CD4-positive, alpha-beta T cell treated with Interleukin-6 for 4 hours (primary cell): ENCODE measurements around the gene MXD4.
A peak's percentile ranks its signal among the peaks of the same experiment; 100 is the strongest.
"Not testable (repeated sequence)": the region's sequence is repeated elsewhere in the genome, so short reads cannot be mapped to it uniquely, and the experiment has no call there.

Experiments
- DNase-seq: peaks from one replicate; pipeline ENCODE4 v3.0.0-alpha.2; 2020; ENCODE audit warnings: mixed read lengths

The MXD4 gene

DNA sequence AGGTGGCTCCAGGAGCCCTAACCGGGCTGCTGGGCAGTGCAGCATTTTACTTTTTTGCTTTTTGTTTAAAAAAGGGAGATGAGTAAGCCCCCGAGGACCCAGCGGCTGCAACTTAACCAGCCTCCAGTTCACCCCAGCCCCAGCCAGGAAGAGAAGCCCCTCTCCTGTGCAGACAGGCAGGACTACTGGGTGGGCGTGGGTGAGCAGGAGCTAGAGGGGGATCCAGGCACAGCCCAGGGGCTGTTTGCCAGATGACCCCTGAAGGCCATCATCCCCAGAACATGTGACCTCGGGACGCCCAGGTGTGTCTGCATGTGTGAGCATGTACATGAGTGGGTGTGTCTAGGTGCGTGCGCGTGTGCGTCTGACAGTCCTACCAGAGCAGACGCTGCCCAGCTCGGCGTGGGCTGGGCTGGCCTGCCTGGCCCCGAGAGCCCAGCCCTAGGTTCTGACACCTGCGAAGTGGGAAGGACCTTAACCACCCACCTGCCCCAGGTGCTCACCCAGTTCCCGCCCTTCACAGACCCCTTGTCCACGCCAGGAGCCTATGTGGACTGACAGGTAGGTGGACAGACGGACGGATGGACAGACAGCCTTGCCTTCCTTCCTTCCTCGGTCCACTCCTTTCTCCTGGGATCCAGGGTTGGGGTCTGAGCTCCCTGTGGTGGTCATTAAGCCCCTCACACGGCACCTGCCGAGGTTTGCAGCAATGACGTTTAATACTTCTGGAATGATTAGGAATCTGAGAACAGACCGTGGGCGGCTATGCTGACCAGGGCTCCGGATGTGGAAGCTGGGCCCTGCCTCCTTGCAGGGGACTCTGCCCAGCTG is 12.2 kb downstream of the MXD4 start:
- no peak for DNase-seq

DNA sequence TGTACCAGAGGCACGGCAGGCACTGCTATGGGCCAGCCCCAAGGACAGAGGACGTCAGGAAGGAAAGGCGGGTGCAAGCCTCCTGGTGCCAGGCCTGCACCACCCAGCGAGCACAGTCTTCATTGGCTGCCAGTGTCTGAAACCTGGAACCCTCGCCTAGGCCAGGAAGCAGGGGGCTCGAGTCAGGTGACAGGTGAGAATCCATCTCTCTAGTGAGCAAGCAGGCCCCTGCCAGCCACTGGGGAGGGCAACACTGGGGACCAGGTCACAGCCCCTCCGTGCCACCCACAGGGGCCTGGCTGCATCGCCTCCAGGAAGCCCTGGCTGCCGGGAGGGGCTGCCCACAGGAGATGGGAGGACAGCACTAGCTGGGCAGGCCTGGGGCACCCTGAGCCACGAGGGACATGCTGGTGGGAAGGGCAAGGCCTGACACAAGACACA is 13.1 kb downstream of the MXD4 start:
- DNase-seq: no peak

DNA sequence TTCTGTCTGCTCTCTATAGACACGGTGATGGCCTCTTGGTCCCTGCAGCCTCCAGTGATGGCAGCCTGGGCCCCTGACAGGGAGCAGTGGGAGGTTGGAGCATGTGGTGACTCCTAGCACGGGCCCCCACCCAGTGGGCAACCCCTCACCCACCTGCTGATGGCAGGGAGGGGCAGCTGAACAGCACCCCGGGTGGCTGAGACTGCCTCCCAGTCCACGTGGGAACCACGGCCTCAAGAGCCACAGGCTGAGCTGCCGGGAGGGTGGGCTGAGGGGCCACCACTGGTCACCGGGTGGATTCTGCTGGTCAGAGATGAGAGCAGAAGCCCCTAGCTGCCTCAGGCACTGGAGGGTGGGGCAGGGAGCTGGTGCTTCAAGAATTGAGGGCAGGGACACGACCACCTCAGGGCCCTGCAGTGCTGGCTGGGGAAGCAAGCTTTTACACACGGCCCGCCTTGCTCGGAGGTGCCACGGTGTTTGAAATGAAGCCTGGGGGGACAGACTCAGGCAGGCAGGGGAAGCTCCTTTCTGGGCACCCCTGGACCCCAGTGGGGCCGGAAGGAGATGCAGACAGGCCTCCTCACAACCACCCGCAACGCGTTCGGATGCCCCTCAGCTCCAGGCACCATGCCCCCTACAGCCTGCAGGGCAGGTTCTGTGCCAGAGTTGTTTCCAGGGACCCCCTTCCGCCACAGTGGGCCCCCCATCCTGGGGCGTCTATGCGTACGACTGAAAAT is 13.7 kb downstream of the MXD4 start:
- no peak for DNase-seq

DNA sequence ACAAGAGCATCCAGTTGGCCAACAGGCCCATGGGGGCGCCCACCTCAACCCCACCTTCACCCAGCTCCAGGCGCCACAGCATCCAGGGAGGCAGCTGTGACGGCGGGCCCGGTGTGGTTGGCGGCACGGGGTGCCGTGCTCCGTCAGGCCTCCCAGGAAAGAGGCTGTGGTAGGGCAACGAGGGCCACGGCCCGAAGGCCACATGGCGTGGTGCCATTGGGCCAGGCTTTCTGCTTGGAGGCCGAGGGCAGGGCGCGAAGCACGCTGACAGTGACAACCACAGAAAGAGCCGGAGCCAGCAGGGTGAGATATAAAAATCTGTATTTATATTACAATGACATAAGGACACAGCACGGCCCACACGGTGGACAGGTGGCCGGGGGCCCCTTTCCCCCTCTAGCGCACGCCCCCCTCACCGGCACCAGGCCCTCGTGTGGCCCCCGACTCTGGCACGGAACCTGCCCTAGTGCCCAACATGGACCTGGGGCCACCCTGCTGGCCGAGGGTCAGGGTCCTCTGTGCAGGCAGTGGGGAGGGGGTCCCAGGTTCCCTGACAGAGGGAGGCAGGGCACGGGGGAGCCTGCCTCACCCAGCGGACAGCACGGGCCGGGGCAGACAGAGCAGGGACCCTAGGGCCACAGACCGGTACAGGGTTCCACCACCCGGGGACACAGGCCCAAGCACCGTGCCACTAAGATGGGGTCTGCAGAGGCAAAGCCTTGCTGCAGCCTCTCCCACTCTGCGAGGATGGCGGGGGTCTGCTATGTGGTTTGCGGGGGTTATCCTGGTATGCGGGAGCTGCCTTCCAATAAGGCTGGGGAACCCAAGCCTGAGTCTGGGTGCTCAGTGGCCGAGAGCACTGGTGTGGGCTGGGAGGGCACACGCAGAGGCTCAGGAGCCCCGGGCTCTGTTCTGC is 14.5 kb downstream of the MXD4 start:
- no peak for DNase-seq

DNA sequence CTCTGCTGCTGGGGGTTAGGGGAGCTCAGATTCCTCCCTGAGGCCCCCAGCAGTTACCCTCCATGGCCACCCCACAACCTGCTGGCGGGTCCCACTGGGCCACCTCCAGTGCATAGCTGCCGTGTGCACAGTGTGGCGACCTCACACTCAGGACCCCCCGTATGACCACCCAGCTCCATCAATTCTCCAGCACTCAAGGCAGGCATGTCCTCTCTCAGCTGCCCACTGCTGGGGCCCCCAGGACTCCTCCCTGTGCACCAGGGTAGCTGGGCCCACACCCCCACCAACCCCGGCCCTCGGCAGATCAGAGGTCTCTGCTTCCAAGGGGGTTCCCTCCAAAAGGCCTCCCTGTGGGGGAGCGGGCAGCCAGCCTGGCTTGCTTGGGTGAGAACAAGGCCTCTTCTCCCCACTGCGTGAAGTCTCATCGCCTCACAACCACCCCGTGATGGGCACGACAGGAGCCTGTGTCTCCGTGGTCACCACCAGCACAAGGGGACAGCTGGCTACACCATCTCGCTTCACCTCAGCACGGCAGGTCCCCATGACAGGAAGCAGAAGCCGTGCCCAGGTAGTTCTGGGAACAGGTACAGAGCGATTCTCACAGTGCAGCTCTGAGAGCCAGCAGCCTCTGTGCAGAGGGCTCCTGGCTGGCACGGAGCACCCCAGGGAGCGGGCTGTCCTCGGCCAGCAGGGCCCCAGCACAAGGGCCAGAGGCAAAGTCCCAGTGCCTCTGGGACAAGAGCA is 15.4 kb downstream of the MXD4 start:
- no peak for DNase-seq

DNA sequence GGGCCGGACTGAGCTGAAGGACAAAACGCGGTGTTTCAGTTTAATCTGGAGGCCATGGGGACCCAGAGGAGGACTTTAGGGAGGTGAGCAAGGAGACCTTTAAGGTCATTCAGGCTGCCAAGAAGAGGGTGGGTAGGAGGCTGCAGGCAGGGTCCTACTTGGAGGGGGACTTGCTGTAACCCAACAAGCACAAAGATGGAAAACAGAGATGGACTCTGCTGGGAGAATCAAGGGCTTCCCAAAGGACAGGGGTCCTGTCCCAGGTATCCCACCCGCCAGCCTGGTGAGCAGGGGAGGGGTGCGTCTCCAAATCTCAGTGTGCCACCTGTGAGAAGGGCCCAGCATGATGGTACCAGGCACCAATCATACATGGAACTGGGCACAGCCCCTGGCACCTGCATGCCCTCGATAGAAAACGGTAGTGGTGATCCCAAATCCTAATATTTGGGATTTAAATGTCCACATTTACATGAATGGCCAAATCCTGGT is 16.1 kb downstream of the MXD4 start:
- DNase-seq: no peak

DNA sequence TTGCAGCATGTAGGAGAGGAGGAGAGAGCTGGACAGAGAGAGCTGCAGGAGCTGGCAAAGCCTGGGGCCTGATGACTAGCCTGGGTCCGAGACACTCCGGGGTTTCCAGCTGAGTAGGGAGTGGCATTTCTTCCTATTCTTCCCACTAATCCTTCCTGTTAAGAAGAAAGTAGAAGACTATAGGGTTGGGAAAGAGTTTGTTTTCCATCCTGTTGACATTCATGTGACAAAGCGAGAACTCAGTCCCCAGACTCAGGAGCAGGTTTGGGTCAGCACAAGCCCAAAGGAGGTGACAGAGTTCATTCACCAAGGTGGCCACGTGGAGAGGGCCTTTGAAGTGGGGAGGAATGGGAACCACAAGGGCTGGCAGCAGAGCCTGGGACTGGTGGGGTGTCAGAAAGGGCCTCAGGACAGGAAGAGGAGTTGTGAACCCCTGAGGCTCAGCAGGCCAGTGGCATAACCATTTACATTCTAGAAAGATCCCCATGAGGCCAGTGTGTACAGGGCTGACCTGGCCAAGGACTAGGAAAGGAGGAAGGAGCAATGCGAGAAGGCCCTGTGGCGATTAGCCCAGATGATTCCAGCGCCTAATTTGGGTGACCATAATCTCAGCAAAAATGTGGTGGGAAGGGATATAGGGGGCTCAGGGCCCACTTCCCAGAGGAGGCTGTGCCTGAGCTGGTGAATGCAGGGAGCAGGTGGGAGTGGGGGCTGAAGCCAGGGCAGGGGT is 16.7 kb downstream of the MXD4 start:
- no peak for DNase-seq

DNA sequence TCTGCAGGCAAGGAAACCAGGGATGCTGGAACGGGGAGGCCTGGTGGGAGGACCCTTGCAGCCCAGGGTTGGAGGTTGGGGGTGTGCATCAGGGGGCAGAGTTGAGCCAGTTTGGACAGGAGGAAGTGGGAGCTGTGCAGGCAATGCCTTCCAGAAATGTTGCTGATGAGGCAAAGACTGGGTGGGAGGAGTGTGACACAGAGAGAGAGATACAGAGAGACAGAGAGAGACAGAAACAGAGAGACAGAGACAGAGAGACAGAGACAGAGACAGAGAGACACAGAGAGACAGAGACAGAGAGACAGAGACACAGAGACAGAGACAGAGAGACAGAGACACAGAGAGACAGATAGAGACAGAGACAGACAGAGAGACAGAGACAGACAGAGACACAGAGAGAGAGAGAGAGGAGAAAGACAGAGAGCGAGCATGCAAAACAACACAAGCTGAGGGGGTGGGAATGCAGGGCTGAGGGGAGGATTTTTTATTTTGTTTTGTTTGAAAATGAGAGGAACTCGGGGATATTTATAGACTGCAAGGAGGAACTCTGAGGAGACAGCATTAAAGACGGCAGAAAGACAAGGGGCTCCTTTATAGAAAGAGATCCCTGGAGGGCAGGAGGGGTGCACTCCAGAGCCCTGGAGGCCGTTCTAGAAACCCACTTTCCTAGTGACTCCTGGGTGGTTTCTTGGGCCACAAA is 18.1 kb downstream of the MXD4 start:
- DNase-seq: peak; percentile 25

DNA sequence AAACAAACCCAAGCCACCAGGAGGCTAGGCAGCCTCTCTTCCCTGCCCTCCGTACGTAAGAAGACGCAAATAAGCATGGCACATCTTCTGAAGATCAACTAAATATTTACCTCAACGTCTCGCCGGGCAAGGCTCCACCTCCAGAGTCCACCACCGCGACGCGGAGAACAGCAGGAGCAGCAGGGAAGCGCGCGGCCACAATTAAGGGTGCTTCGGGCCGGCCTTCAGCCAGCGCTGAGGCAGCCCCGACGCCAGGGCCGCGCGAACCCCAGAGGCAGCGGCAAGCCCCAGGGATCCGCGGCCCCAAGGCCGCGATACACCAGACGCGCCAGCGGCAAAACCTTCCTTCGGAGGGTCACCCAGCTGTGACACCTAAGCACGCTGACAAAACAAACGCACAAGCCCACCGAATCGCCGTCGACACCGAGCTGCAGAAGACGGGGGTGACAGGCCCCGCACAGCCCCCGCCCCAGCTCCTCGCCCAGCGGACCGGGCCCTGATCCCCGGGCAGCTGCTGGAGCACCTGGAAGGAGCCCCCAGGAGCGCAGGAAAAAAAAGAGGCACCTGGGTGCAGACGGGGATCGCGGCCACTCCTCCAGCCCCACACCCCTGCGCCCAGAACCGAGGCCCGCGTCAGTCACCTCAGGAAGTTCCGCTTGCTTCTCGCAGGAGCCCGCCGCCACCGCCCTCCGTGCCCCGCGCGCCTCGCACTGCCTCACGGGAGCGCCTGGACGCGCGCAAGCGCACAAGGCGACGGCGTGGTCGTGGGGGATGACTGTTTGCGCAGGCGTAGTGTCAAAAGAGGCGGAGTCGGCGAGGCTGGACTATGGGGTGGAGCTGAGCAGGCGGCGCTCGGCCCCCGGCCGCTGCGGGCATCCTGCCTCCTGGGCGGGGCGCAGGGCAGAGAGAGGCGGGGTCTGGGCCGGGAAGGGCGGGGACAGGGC is 20.2 kb downstream of the MXD4 start, which contains the start of the genes HAUS3 and POLN:
Gene HAUS3 (minus strand): TSS at position 712 of the 944 bp plus-strand sequence. CDS start 1,175 bp downstream, outside the sequence.
Gene POLN (minus strand): TSS at position 712 of the 944 bp plus-strand sequence. CDS start 12,890 bp downstream, outside the sequence.
- DNase-seq: peak; percentile 99

DNA sequence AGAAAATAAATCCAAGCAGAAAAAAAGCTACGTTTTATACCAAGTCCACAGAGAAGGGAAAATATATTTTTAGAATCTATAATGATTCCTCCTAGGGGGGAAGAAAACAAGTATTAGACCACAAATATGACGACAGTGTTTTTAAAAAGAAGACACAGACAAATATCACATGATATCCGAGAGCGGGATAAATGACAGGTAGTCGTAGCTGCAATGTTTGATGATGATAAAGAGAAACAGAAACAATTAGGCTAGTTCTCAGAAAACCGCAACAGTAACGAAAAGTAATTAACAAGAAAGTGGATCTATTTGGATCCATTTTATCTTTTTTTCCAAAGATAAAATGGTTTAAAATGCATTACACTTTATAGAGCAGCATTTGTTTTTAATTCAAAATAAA is 20.9 kb downstream of the MXD4 start:
- DNase-seq: no peak

DNA sequence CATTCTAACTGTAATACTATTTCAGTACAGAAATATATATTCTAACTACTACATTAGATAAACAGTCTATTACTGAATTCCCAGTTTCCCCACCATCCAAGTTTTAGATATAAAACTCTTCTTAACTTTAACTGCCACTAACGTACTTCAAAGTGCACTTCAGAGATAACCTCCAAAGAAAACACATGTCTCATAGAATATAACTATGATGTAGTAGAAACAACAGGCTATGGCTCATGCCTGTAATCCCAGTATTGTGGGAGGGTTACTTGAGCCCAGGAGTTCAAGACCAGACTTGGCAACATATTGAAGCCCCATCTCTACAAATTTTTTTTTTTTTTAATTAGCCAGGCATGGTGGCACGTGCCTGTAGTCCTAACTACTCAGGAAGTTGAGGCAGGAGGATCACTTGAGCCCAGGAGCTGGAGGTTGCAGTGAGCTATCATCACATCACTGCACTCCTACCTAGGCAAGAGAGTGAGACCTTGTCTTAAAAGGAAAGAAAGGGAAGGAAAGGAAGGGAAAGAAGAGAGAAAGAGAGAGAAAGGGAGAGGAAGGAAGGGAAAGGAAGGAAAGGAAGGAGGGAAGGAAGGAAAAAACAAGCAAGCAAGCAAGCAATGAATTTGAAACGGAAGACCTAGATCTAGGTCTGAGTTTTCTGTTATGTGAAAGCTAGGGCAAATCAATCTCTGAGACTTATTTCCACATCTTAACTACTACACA is 24.8 kb downstream of the MXD4 start:
- DNase-seq: no peak

DNA sequence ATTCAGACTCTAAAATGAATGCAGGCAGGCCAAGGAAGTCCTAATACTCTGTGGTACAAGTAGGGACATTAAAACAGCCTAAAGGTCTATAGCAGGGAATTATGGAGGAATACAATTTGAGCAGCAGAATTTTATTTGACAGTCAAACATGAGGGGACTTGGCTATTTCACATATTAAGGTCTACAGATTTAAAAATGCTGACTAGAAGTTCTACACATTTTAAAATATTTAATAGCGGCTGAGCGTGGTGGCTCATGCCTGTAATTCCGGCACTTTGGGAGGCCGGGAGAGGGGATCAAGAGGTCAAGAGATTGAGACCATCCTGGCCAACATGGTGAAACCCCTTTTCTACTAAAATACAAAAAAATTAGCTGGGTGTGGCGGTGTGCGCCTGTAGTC is 30.8 kb downstream of the MXD4 start:
- DNase-seq: no peak

DNA sequence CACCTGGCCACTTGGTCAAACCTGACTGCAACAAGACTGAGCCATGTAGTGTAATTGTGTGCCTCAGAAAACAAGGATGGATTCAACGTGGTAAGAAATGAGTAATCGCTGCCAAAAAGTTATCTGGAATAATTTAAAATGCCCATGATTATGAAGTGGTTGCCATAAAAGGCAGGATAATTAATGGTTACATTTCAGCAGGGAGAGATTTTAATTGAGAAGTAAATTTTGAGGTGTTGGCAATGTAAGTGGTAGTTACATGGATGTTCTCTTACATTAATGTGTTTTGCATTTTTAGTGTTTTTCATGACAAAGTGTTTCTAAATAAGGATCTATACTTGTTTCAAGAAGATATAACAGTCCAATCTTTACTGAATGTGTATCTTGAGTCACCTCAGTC is 35.6 kb downstream of the MXD4 start:
- DNase-seq: no peak

DNA sequence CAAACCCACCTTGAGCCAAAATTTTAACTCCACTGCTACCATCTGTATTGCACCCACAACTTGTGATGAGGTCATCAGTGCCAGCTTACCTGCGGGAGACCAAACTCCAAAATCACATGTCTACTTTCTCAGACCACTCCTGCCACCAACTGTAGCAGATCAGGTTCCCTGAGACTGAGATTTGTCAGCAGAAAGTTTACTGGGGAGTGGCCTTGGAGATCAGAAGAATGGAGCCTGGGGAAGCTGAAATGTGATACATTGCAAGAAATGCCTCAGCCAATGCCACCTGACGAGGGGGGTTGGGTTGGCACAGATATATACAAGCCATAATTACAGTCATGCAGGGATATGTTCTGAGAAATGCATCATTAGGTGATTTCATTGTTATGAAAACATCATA is 39.1 kb downstream of the MXD4 start:
- DNase-seq: no peak

DNA sequence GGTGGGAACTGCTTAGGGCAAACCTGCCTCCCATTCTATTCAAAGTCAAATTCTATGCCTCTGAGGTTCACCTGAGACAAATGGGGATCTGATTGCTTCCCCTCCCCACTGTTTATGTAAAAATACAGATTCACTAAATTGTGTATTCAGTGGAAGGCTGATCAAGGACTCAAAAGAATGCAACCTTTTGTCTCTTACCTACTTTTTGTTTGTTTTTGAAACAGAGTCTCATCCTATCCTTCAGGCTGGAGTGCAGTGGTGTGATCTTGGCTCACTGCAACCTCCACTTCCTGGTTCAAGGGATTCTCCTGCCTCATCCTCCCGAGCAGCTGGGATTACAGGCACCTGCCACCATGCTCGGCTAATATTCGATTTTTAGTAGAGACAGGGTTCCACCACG is 40.5 kb downstream of the MXD4 start:
- not testable (repeated sequence) for DNase-seq

DNA sequence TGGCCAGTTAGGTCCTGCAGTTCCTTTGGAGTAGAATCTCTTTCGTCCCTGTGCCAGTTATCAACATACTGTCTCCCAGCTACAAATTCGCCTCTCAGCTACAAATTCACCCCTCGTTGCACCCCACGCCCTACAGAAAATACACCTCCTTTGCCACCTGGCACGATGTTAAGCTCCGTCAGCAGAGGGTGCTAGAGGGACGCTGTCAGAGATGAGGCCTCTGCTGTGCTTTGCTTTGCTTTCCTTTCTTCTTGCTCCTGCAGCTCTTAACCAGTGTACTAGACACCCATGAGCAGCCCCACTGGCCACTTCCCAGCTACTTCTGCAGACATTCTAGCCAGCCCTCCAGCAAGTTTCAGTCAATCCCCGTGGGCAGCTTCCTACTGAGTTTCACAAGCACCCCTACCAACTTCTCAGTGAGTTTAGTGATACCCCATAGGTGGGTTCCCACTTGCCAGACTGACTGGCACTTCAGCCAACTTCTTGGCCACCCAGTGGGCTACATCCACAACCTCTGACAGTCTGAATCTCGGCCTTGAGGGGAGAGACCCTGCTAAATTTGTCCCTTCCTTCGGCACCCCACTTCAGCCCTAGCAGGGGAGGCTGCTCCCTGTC is 41.8 kb downstream of the MXD4 start:
- DNase-seq: peak; percentile 85

DNA sequence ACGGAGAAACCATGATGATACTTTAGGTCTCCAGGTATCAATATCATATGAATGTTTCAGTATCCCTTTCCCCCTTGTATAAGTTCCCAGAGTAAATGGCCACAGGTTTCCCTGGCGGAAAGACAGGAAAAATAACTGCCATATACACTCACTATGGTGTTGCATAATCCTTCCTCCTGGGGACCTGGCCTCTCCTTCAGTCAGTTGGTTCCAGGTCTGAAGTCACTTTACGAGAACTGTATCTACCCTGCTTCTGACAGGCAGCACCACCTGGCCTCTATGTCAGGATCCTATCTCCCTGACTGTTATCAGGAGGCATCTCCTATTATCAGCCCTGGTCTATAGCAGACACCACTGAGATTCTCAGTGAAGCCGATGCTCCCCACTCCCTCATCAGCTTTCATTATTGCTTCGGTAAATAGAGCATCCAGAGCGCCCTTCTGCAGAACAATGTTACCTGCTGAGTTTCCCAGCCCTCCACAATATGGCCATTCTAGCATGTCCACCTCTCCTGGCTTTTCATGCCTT is 42.6 kb downstream of the MXD4 start:
- DNase-seq: no peak

DNA sequence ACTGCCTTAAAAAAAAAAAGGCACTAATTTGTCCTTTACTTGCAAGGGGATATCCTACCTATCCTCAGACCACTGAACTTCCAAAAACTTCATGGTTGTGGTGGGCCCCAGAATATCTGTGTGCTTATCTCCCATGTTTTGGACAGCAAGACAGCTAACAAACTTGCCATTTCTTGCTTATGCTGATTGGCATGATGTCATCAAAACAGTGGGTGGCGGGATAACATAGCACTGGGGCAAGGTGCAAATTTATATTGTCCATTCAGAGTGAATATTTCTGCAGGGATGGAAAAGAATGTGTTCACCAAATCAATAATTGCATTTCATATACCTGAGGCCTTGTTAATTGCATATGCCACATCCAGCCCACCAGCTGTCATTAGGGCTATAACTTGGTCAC is 43.5 kb downstream of the MXD4 start:
- no peak for DNase-seq
